Measurements from ENCODE around the gene PYGL. TPM values are rescaled to one million over a fixed set of nuclear protein-coding genes. Genes with fewer than 3 reads are reported as not detected.

PYGL gene
- total RNA-seq, 1 experiment from 2014 or later: 23.0 TPM

- CTCF ChIA-PET: no interaction called here
These were observed 3.2 kb upstream of the PYGL start for GRCh38 chr14:50947446-50947845.

GRCh38 chr14:50946234-50946935 is 2.1 kb upstream of the PYGL start:
- BruUV-seq (replicated peaks): no TSS peak
- in situ Hi-C loops (cut with HindIII; ENCODE audit: low pct_unique_long_range_greater_than_20kb, low sequenced_read_pairs): no loop called here
- ATAC-seq (no peak), DNase-seq (ENCODE audit: low read depth, low spot score) (no peak)
- TF ChIP-seq TCF7L2 (IDR thresholded peaks at IDR 0.05; ENCODE audit: low read depth, low read length) (no peak), REST (IDR thresholded peaks at IDR 0.05; ENCODE audit: insufficient read depth in 1 of 2, low read depth in 2 of 2, low read length in 1 of 2) (no peak), SIN3A (IDR thresholded peaks at IDR 0.05; ENCODE audit: borderline replicate concordance, insufficient read depth, low read depth, low read length) (no peak), POLR2AphosphoS5 (IDR thresholded peaks at IDR 0.05; ENCODE audit: low read depth, low read length) (no peak)
- TF ChIP-seq, protein P1, sequence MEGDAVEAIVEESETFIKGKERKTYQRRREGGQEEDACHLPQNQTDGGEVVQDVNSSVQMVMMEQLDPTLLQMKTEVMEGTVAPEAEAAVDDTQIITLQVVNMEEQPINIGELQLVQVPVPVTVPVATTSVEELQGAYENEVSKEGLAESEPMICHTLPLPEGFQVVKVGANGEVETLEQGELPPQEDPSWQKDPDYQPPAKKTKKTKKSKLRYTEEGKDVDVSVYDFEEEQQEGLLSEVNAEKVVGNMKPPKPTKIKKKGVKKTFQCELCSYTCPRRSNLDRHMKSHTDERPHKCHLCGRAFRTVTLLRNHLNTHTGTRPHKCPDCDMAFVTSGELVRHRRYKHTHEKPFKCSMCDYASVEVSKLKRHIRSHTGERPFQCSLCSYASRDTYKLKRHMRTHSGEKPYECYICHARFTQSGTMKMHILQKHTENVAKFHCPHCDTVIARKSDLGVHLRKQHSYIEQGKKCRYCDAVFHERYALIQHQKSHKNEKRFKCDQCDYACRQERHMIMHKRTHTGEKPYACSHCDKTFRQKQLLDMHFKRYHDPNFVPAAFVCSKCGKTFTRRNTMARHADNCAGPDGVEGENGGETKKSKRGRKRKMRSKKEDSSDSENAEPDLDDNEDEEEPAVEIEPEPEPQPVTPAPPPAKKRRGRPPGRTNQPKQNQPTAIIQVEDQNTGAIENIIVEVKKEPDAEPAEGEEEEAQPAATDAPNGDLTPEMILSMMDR (IDR thresholded peaks at IDR 0.05): no peak
- Histone ChIP-seq H3K9me3 (ENCODE audit: control insufficient read depth, insufficient read depth, low read depth, low read length) (no peaks in the 10 kb centered on the region), H3K27ac (ENCODE audit: low read length) (no peak overlapping the region), H3K36me3 (ENCODE audit: control insufficient read depth, insufficient read depth, low read length) (no peaks in the 10 kb centered on the region), H3K4me3 (ENCODE audit: low read depth in 2 of 2, low read length in 2 of 2) (no peak overlapping the region), H3K4me1 (ENCODE audit: control insufficient read depth, insufficient read depth, low read length) (no peaks in the 10 kb centered on the region), H3K27me3 (ENCODE audit: control insufficient read depth, insufficient read depth, low read length) (no peaks in the 10 kb centered on the region)
- intact Hi-C loops (cut with micrococcal nuclease; ENCODE audit: unreplicated experiment): no loop called here
- CTCF ChIA-PET: no interaction called here
- POLR2A ChIA-PET: no interaction called here

More at GRCh38 chr14:50947446-50947845, 3.2 kb upstream of the PYGL start:
- intact Hi-C loops (cut with micrococcal nuclease; ENCODE audit: unreplicated experiment) (no loop called here), in situ Hi-C loops (cut with HindIII; ENCODE audit: low pct_unique_long_range_greater_than_20kb, low sequenced_read_pairs) (no loop called here)
- DNase-seq (ENCODE audit: low read depth, low spot score) (no peak), ATAC-seq (no peak)
- POLR2A ChIA-PET: no interaction called here
- no peak overlapping the region for H3K27ac ChIP-seq (ENCODE audit: low read length)
- H3K27me3 ChIP-seq (ENCODE audit: control insufficient read depth, insufficient read depth, low read length): no peaks in the 10 kb centered on the region
- no peaks in the 10 kb centered on the region for H3K36me3 ChIP-seq (ENCODE audit: control insufficient read depth, insufficient read depth, low read length)
- no peak overlapping the region for H3K4me3 ChIP-seq (ENCODE audit: low read depth in 2 of 2, low read length in 2 of 2)
- H3K4me1 ChIP-seq (ENCODE audit: control insufficient read depth, insufficient read depth, low read length): no peaks in the 10 kb centered on the region
- TF ChIP-seq TCF7L2 (IDR thresholded peaks at IDR 0.05; ENCODE audit: low read depth, low read length): no peak
- TF ChIP-seq POLR2AphosphoS5 (IDR thresholded peaks at IDR 0.05; ENCODE audit: low read depth, low read length): no peak
- no peak for TF ChIP-seq REST (IDR thresholded peaks at IDR 0.05; ENCODE audit: insufficient read depth in 1 of 2, low read depth in 2 of 2, low read length in 1 of 2)
- no TSS peak for BruUV-seq (replicated peaks)
- H3K9me3 ChIP-seq (ENCODE audit: control insufficient read depth, insufficient read depth, low read depth, low read length): no peaks in the 10 kb centered on the region
